Memory B cell (primary cell): Measurements from ENCODE around the gene SLC44A1.

ENCODE experiments used
- ATAC-seq: fragments of 150-1000 bp; cut with Tn5 transposase; 2 replicates; pipeline ENCODE4 v1.10.0; 2021; ENCODE audit warnings: low read depth, mild to moderate bottlenecking, moderate library complexity
- DNase-seq, 2 donors: peaks; one replicate each; pipeline ENCODE4 v3.0.0; 2022; ENCODE audit warnings: low spot score in 2 of 2
- H3K27ac Mint-ChIP-seq: one replicate; pipeline ENCODE4 v1.8.0; 2022; ENCODE audit warnings: mild to moderate bottlenecking, moderate library complexity, mixed read lengths
- H3K27me3 Mint-ChIP-seq: one replicate; pipeline ENCODE4 v1.8.0; 2022; ENCODE audit warnings: mixed read lengths
- H3K36me3 Mint-ChIP-seq: one replicate; pipeline ENCODE4 v1.8.0; 2022; ENCODE audit warnings: mild to moderate bottlenecking, mixed read lengths
- H3K4me1 Mint-ChIP-seq: one replicate; pipeline ENCODE4 v1.8.0; 2022; ENCODE audit warnings: mixed read lengths
- H3K4me3 Mint-ChIP-seq: one replicate; pipeline ENCODE4 v1.8.0; 2022; ENCODE audit warnings: mild to moderate bottlenecking, moderate library complexity, mixed read lengths
- H3K9me3 Mint-ChIP-seq: one replicate; pipeline ENCODE4 v1.8.0; 2022; ENCODE audit warnings: mixed read lengths

SLC44A1 gene

DNA sequence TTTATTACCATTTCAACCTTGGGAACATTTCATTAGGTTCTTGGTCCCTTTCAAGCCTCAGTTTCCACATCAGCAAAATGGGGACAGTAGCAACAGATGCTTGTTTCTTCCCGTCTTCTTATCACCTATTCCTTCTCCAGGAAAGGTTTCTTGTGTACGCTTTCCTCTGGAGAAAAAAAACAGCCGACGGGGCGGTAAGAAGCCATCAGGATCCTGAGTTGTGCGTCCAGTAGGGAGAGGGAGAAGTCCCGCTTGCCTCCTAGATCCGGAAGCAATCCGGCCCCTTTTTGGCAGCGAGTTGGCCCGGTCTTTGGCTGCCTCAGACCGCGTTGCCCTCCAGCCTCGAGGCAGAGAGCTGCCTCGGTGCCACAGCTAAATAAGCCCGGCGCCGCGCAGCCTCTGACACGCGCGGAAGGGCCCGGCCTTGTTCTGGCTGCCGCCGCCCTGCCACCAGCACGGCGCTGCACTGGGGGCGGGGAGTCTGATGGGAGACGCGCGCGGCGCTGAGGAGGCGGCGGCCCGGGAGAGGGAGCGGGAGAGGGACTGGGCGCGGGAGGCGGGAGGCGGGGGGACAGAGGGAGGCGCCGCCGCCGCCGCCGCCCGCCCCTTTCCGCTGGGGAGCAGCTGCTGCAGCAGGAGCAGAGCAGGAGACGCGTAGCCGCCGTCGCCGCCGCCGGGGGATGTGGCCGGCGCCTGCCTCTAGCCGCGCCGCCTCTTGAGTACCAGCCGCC is at the start of gene SLC44A1:
Gene SLC44A1, plus strand, starts transcription at position 649 of the 731 bp plus-strand sequence. CDS start 218 bp downstream, outside the sequence.
- Mint-ChIP-seq H3K36me3 (peaks cover 2% of the 10 kb centered on the region), H3K27ac (peak within 1 kb of the TSS; percentile 97), H3K4me3 (peak within 1 kb of the TSS; percentile 99), H3K27me3 (peaks cover 2% of the 10 kb centered on the region), H3K9me3 (no peaks in the 10 kb centered on the region), H3K4me1 (peaks cover 15% of the 10 kb centered on the region)
- peak; percentile 77 for ATAC-seq
- DNase-seq = peak; percentile 85 to 94

GRCh38 chr9:105195259-105195658 is 49.2 kb upstream of the SLC44A1 start:
- Mint-ChIP-seq H3K4me1 (no peaks in the 10 kb centered on the region), H3K27ac (no peak overlapping the region), H3K27me3 (peaks cover 10% of the 10 kb centered on the region), H3K9me3 (no peaks in the 10 kb centered on the region), H3K36me3 (no peaks in the 10 kb centered on the region), H3K4me3 (no peak overlapping the region)
- no peak for ATAC-seq
- no peak for DNase-seq

- no peak overlapping the region for H3K4me3 Mint-ChIP-seq
- peaks cover 9% of the 10 kb centered on the region for H3K27me3 Mint-ChIP-seq
- peaks cover 1% of the 10 kb centered on the region for H3K36me3 Mint-ChIP-seq
- no peak for ATAC-seq
- DNase-seq = no peak
- H3K9me3 Mint-ChIP-seq = peaks cover 1% of the 10 kb centered on the region
- H3K27ac Mint-ChIP-seq = no peak overlapping the region
- no peaks in the 10 kb centered on the region for H3K4me1 Mint-ChIP-seq
These were observed 46.4 kb upstream of the SLC44A1 start for GRCh38 chr9:105198023-105198422.

GRCh38 chr9:105198865-105199264 is 45.6 kb upstream of the SLC44A1 start:
- peaks cover 1% of the 10 kb centered on the region for H3K36me3 Mint-ChIP-seq
- H3K4me1 Mint-ChIP-seq = no peaks in the 10 kb centered on the region
- H3K27ac Mint-ChIP-seq = no peak overlapping the region
- H3K4me3 Mint-ChIP-seq = no peak overlapping the region
- no peak for DNase-seq
- ATAC-seq = no peak
- H3K9me3 Mint-ChIP-seq = peaks cover 1% of the 10 kb centered on the region
- peaks cover 9% of the 10 kb centered on the region for H3K27me3 Mint-ChIP-seq

DNA sequence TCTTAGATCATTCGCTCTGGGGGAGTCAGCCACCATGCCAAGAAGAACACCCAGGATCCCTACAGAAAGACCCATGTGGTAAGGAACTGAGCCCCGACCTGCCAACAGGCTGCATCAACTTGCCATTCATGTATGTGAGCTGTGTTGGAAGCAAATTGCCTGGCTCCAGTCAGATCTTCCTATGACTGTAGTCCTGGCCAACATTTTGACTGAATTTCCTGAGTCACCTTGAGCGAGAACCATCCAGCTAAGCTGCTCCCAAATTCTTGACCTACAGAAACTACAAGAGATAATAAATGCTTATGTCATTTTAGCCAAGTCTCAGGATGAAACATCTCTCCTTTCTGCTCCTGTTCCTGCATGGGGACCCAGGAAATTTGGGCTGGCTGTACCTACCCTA is 40.0 kb upstream of the SLC44A1 start:
- ATAC-seq (no peak), DNase-seq (no peak)
- Mint-ChIP-seq H3K36me3 (peaks cover 1% of the 10 kb centered on the region), H3K4me1 (no peaks in the 10 kb centered on the region), H3K27ac (no peak overlapping the region), H3K9me3 (peaks cover 1% of the 10 kb centered on the region), H3K27me3 (peaks cover 3% of the 10 kb centered on the region), H3K4me3 (no peak overlapping the region)

GRCh38 chr9:105205787-105206495 is 38.5 kb upstream of the SLC44A1 start:
- no peaks in the 10 kb centered on the region for H3K4me1 Mint-ChIP-seq
- peaks cover 1% of the 10 kb centered on the region for H3K36me3 Mint-ChIP-seq
- H3K27ac Mint-ChIP-seq = no peak overlapping the region
- DNase-seq = no peak
- no peak for ATAC-seq
- peaks cover 1% of the 10 kb centered on the region for H3K9me3 Mint-ChIP-seq
- no peak overlapping the region for H3K4me3 Mint-ChIP-seq
- H3K27me3 Mint-ChIP-seq = peaks cover 3% of the 10 kb centered on the region

- no peak for ATAC-seq
- H3K36me3 Mint-ChIP-seq = peaks cover 1% of the 10 kb centered on the region
- H3K4me3 Mint-ChIP-seq = no peak overlapping the region
- no peak for DNase-seq
- peaks cover 3% of the 10 kb centered on the region for H3K27me3 Mint-ChIP-seq
- peaks cover 1% of the 10 kb centered on the region for H3K9me3 Mint-ChIP-seq
- H3K27ac Mint-ChIP-seq = no peak overlapping the region
- H3K4me1 Mint-ChIP-seq = no peaks in the 10 kb centered on the region
These were observed 38.0 kb upstream of the SLC44A1 start for GRCh38 chr9:105206496-105206820.

GRCh38 chr9:105206821-105207699 is 37.4 kb upstream of the SLC44A1 start:
- Mint-ChIP-seq H3K4me1 (no peaks in the 10 kb centered on the region), H3K36me3 (peaks cover 1% of the 10 kb centered on the region), H3K9me3 (peaks cover 1% of the 10 kb centered on the region), H3K4me3 (no peak overlapping the region), H3K27me3 (peaks cover 3% of the 10 kb centered on the region), H3K27ac (no peak overlapping the region)
- DNase-seq (no peak), ATAC-seq (no peak)

DNA sequence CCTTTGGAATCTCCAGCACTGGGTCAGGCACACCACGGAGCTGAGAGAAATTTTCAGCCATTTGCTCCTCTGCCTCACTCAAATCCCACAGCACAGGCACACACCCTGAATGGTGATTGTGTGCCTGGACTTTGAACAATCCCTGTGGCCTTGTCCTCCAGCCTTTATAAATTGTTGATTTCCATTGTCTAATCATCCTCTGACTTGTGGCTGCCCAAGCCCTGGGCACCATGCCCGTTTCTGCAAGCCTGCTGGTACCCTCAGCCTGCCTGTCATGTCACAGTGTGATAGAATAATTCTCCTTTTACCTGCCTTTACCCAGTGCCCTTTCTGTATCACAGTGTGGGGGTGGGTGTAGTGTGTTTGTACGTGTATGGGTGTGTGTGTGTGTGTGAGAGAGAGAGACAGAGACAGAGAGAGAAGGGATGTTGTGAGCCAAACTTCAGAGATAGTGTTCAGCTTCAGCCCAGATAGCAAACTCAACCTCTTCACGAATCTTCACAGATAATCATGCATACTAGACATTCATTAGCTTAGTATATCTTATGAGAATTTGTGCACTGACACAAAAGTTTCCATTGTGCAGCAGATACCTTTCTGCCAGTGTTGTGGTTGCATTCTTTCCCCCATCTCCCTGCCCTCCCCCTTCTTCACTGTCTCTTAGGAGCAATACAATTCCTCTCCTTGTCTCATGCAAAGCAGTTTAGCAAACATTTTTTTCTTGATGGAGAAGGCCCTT is 27.8 kb upstream of the SLC44A1 start:
- H3K4me1 Mint-ChIP-seq = no peaks in the 10 kb centered on the region
- no peak overlapping the region for H3K4me3 Mint-ChIP-seq
- no peak for DNase-seq
- H3K27ac Mint-ChIP-seq = no peak overlapping the region
- no peaks in the 10 kb centered on the region for H3K36me3 Mint-ChIP-seq
- H3K9me3 Mint-ChIP-seq = no peaks in the 10 kb centered on the region
- ATAC-seq = no peak
- H3K27me3 Mint-ChIP-seq = peaks cover 15% of the 10 kb centered on the region

GRCh38 chr9:105218673-105219072 is 25.8 kb upstream of the SLC44A1 start:
- no peak for ATAC-seq
- H3K4me1 Mint-ChIP-seq = no peaks in the 10 kb centered on the region
- peaks cover 4% of the 10 kb centered on the region for H3K36me3 Mint-ChIP-seq
- no peak for DNase-seq
- no peak overlapping the region for H3K4me3 Mint-ChIP-seq
- no peak overlapping the region for H3K27ac Mint-ChIP-seq
- peaks cover 11% of the 10 kb centered on the region for H3K27me3 Mint-ChIP-seq
- peaks cover 6% of the 10 kb centered on the region for H3K9me3 Mint-ChIP-seq

DNA sequence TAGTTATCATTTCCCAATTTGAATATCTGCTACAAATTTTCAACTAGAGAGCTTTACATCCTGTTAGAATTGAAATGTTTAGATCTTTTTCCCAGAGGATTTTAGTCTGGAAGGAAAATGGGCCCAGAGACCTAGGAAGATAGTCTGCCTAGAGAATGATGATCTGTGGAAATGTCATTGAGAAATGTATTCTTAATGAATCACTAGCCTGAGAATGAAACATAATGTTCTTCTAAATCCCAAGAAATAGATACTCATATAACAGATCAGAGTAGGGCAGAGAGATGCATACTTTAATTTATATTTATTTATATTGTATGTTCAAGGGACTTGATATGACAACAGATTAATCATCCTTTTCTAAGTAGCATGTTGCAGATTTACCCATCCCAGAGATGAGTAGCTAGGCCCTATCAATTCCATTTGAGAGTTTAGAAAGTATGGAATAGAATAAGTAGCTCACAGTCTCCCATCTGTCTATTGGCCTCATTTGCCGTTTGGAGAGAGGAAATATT is 25.1 kb upstream of the SLC44A1 start:
- Mint-ChIP-seq H3K4me3 (no peak overlapping the region), H3K27me3 (peaks cover 11% of the 10 kb centered on the region), H3K4me1 (no peaks in the 10 kb centered on the region), H3K27ac (no peak overlapping the region), H3K9me3 (peaks cover 11% of the 10 kb centered on the region), H3K36me3 (peaks cover 10% of the 10 kb centered on the region)
- ATAC-seq (no peak), DNase-seq (no peak)

- ATAC-seq (no peak), DNase-seq (no peak)
- Mint-ChIP-seq H3K4me1 (no peaks in the 10 kb centered on the region), H3K9me3 (peaks cover 18% of the 10 kb centered on the region), H3K4me3 (no peak overlapping the region), H3K36me3 (peaks cover 14% of the 10 kb centered on the region), H3K27ac (no peak overlapping the region), H3K27me3 (peaks cover 9% of the 10 kb centered on the region)
These were observed 24.0 kb upstream of the SLC44A1 start for GRCh38 chr9:105220451-105220850.

DNA sequence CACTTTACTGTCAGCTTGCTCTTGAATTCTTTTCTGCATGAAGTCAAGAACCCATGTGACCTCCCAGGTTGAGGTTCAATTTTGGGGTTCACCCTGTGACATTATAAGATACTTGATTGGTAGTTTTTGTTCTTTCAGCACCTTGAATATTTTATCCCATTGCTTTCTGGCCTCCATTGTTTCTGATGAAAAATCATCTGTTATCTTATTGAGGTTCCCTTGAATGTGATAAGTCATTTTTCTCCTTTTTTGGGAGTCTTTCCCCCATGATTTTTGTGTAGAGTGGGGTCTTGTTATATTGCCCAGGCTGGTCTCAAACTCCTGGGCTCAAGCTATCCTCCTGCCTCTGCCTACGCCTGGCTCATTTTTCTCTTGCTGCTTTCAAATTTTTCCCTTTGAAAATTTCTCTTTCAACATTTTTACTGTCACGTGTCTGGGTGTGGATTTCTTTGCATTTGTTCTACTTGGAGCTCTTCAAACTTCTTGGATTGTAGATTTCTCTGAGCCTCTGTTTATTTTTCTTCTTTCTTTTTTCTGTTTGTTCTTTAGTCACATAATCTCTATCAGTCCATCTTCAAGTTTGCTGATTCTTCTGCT is 20.8 kb upstream of the SLC44A1 start:
- H3K4me3 Mint-ChIP-seq = no peak overlapping the region
- no peak overlapping the region for H3K27ac Mint-ChIP-seq
- peaks cover 1% of the 10 kb centered on the region for H3K27me3 Mint-ChIP-seq
- H3K4me1 Mint-ChIP-seq = no peaks in the 10 kb centered on the region
- peaks cover 19% of the 10 kb centered on the region for H3K9me3 Mint-ChIP-seq
- ATAC-seq = no peak
- DNase-seq = no peak
- H3K36me3 Mint-ChIP-seq = peaks cover 14% of the 10 kb centered on the region
